HG03060 (cell line): ENCODE results near the gene KRT27.

Experiments used
- ATAC-seq: cut with Tn5 transposase; IDR thresholded peaks from one replicate; pipeline ENCODE4 v1.9.1; 2021; ENCODE audit warnings: low read depth, moderate number of reproducible peaks; ENCODE audit not compliant: unreplicated experiment

The KRT27 gene

GRCh38 chr17:40810494-40810893 lies 28.1 kb upstream of the KRT27 start:
- no peak for ATAC-seq

GRCh38 chr17:40809721-40810421 lies 27.5 kb upstream of the KRT27 start:
- ATAC-seq: no peak

- no peak for ATAC-seq
These were observed 23.8 kb upstream of the KRT27 start for GRCh38 chr17:40806131-40806530.

- no peak for ATAC-seq
These were observed 21.3 kb upstream of the KRT27 start for GRCh38 chr17:40803617-40804082.

GRCh38 chr17:40801157-40801556 lies 18.8 kb upstream of the KRT27 start:
- no peak for ATAC-seq

GRCh38 chr17:40800381-40800780 lies 18.0 kb upstream of the KRT27 start:
- no peak for ATAC-seq

- ATAC-seq: no peak
These were observed 17.5 kb upstream of the KRT27 start, which contains the start of gene KRT28 for GRCh38 chr17:40799859-40800258. TSS of gene KRT28 (minus strand) at chr17:40799959. CDS start at chr17:40799893, 66 bp downstream.

GRCh38 chr17:40796846-40797245 lies 14.5 kb upstream of the KRT27 start:
- no peak for ATAC-seq

- ATAC-seq: no peak
These were observed 12.8 kb upstream of the KRT27 start for GRCh38 chr17:40795019-40795667.

- no peak for ATAC-seq
These were observed 12.1 kb upstream of the KRT27 start for GRCh38 chr17:40794466-40794865.

- no peak for ATAC-seq
These were observed 11.5 kb upstream of the KRT27 start for GRCh38 chr17:40793832-40794231.

GRCh38 chr17:40791787-40792436 lies 9.6 kb upstream of the KRT27 start:
- no peak for ATAC-seq

GRCh38 chr17:40791111-40791510 lies 8.8 kb upstream of the KRT27 start:
- no peak for ATAC-seq

GRCh38 chr17:40779181-40779909 lies 3.0 kb downstream of the KRT27 start:
- no peak for ATAC-seq

GRCh38 chr17:40778461-40778860 lies 3.9 kb downstream of the KRT27 start:
- ATAC-seq: no peak

- ATAC-seq: no peak
These were observed 4.4 kb downstream of the KRT27 start for GRCh38 chr17:40777971-40778370.

- no peak for ATAC-seq
These were observed 4.9 kb downstream of the KRT27 start for GRCh38 chr17:40777459-40777858.

GRCh38 chr17:40775945-40776344 lies 6.4 kb downstream of the KRT27 start:
- no peak for ATAC-seq

- no peak for ATAC-seq
These were observed 10.2 kb downstream of the KRT27 start, which contains the start of gene KRT26 for GRCh38 chr17:40772101-40772500. TSS of gene KRT26 (minus strand) at chr17:40772201. CDS start at chr17:40772113, 88 bp downstream.

GRCh38 chr17:40765657-40766056 lies 16.7 kb downstream of the KRT27 start:
- ATAC-seq: no peak

GRCh38 chr17:40763752-40764151 lies 18.6 kb downstream of the KRT27 start:
- ATAC-seq: no peak
